Measurements from ENCODE around the gene TM7SF2. TPM values are rescaled to one million over a fixed set of nuclear protein-coding genes. Genes with fewer than 3 reads are reported as not detected.

Gene TM7SF2
- polyA plus RNA-seq, 3 donors, result 1.8 to 4.5 (median 1.8) TPM

- peaks cover 0 to 4% (median 0%) of the 10 kb centered on the region in 7 donors for H3K9me3 Mint-ChIP-seq
Observed at GRCh38 chr11:65064847-65065240, 46.8 kb upstream of the TM7SF2 start.

GRCh38 chr11:65065851-65066250 lies 45.8 kb upstream of the TM7SF2 start:
- H3K27me3 Mint-ChIP-seq (ENCODE audit: low read depth in 3 of 3), result peaks cover 4 to 8% (median 8%) of the 10 kb centered on the region in 3 donors
- Histone ChIP-seq H2AFZ (ENCODE audit: insufficient read depth, low read depth, low read length, poor library complexity, severe bottlenecking) (no peak overlapping the region), H3K9me3 (replicated peaks in 1 of 2; ENCODE audit: control insufficient read depth in 1 of 2, insufficient read depth in 1 of 2, low read length in 2 of 2) (no peaks in the 10 kb centered on the region), H3K27me3 (ENCODE audit: control insufficient read depth in 2 of 2, insufficient read depth in 2 of 2, low read length in 2 of 2) (no peaks in the 10 kb centered on the region), H4K20me1 (ENCODE audit: insufficient read depth, low read length) (no peaks in the 10 kb centered on the region), H3K27ac (ENCODE audit: low read depth in 1 of 2, low read length in 2 of 2) (no peak overlapping the region), H3K36me3 (replicated peaks in 1 of 2; ENCODE audit: control insufficient read depth in 1 of 2, insufficient read depth in 2 of 2, low read length in 2 of 2) (no peaks in the 10 kb centered on the region), H3K4me1 (ENCODE audit: control insufficient read depth in 1 of 2, insufficient read depth in 2 of 2, low read length in 2 of 2) (peaks cover 5 to 8% of the 10 kb centered on the region in 2 donors), H3K79me2 (ENCODE audit: insufficient read depth, low read length) (no peaks in the 10 kb centered on the region), H3K4me2 (replicated peaks; ENCODE audit: extremely low read depth, low read length, poor library complexity, severe bottlenecking) (no peak overlapping the region), H3K9ac (ENCODE audit: insufficient read depth, low read length, poor library complexity, severe bottlenecking) (no peak overlapping the region), H3K4me3 (replicated peaks in 1 of 3; ENCODE audit: low read depth in 2 of 3, low read length in 3 of 3) (no peak overlapping the region)
- TF ChIP-seq CTCF (IDR thresholded peaks at IDR 0.05), result no peak
- WGBS (ENCODE audit: insufficient coverage), result 87% methylated on average over 3 of the region's 7 CpGs
- peaks cover 23% of the 10 kb centered on the region for H3K4me1 Mint-ChIP-seq
- no peaks in the 10 kb centered on the region for H3K36me3 Mint-ChIP-seq
- DNase-seq, result no peak
- no peak overlapping the region for H3K27ac Mint-ChIP-seq
- H3K9me3 Mint-ChIP-seq, result peaks cover 0 to 4% (median 0%) of the 10 kb centered on the region in 7 donors
- intact Hi-C loops (cut with micrococcal nuclease), result no loop called here
- no peak overlapping the region for H3K4me3 Mint-ChIP-seq

More at GRCh38 chr11:65064847-65065240, 46.8 kb upstream of the TM7SF2 start:
- H4K20me1 ChIP-seq (ENCODE audit: insufficient read depth, low read length), result no peaks in the 10 kb centered on the region
- Mint-ChIP-seq H3K27ac (no peak overlapping the region), H3K36me3 (no peaks in the 10 kb centered on the region), H3K27me3 (ENCODE audit: low read depth in 3 of 3) (peaks cover 7 to 13% (median 11%) of the 10 kb centered on the region in 3 donors), H3K4me3 (no peak overlapping the region), H3K4me1 (peaks cover 31% of the 10 kb centered on the region)
- no peak overlapping the region for H3K27ac ChIP-seq (ENCODE audit: low read depth in 1 of 2, low read length in 2 of 2)
- H3K79me2 ChIP-seq (ENCODE audit: insufficient read depth, low read length), result no peaks in the 10 kb centered on the region
- H3K36me3 ChIP-seq (replicated peaks in 1 of 2; ENCODE audit: control insufficient read depth in 1 of 2, insufficient read depth in 2 of 2, low read length in 2 of 2), result no peaks in the 10 kb centered on the region
- H2AFZ ChIP-seq (ENCODE audit: insufficient read depth, low read depth, low read length, poor library complexity, severe bottlenecking), result no peak overlapping the region
- TF ChIP-seq CTCF (IDR thresholded peaks at IDR 0.05), result no peak
- no peak overlapping the region for H3K9ac ChIP-seq (ENCODE audit: insufficient read depth, low read length, poor library complexity, severe bottlenecking)
- peaks cover 5 to 8% of the 10 kb centered on the region in 2 donors for H3K4me1 ChIP-seq (ENCODE audit: control insufficient read depth in 1 of 2, insufficient read depth in 2 of 2, low read length in 2 of 2)
- H3K9me3 ChIP-seq (replicated peaks in 1 of 2; ENCODE audit: control insufficient read depth in 1 of 2, insufficient read depth in 1 of 2, low read length in 2 of 2), result no peaks in the 10 kb centered on the region
- no peak for DNase-seq
- no peak overlapping the region for H3K4me2 ChIP-seq (replicated peaks; ENCODE audit: extremely low read depth, low read length, poor library complexity, severe bottlenecking)
- H3K4me3 ChIP-seq (replicated peaks in 1 of 3; ENCODE audit: low read depth in 2 of 3, low read length in 3 of 3), result no peak overlapping the region
- intact Hi-C loops (cut with micrococcal nuclease), result no loop called here
- H3K27me3 ChIP-seq (ENCODE audit: control insufficient read depth in 2 of 2, insufficient read depth in 2 of 2, low read length in 2 of 2), result no peaks in the 10 kb centered on the region
- no CpG with 5 or more reads among the region's 4 CpGs for WGBS (ENCODE audit: insufficient coverage)
